ENCODE data around the gene SIX5.

SIX5 gene

DNA sequence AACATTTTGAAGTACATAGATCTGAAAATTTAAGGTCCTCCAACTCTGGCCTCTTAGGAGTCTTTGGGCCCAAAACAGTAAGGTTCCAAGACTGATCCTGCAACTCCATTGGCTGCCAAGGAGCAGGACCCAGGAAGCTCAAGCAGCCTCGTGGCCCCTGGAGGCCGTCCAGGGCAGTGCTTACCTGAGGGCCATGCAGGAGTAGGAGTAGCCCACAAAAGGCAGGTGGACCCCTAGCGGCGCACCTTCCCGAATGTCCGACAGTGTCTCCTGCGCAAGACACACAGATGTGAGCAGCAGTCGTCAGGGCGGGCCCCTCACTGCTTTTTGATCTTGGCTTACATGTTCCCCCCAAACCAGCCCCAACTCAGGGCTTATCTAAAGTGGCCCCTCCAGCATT lies 5.7 kb upstream of the SIX5 start:
- Histone ChIP-seq H3K9me3 (ENCODE audit: control insufficient read depth, low read length) (no peaks in the 10 kb centered on the region), H3K4me1 (ENCODE audit: control insufficient read depth, insufficient read depth, low read length, poor library complexity, severe bottlenecking) (peaks cover 23% of the 10 kb centered on the region), H3K4me3 (ENCODE audit: insufficient read depth, low read depth, low read length, poor library complexity, severe bottlenecking) (no peak overlapping the region), H3K27me3 (replicated peaks; ENCODE audit: control insufficient read depth, insufficient read depth, low read length, poor library complexity, severe bottlenecking) (peaks cover 2% of the 10 kb centered on the region), H3K36me3 (ENCODE audit: control insufficient read depth, insufficient read depth, low read length) (no peaks in the 10 kb centered on the region), H3K27ac (ENCODE audit: insufficient read depth, low read length, poor library complexity, severe bottlenecking) (no peak overlapping the region)
- no peak for DNase-seq

DNA sequence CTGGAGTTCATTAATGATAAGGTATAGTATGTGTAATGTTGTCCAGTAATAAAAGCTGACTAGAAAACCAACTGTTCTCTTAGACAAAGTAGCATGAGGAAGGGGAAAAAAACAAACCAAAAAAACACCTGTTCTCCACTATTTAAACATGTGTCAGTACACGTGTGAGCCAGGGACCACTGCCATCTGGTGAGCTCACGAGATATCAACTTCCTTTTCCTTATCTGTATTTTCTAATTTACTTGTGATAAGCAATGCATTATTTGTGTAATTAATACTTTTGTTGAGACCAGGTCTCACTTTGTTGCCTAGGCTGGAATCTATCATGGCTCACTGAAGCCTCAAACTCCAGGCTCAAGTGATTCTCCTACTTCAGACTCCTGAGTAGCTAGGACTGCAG lies 4.3 kb upstream of the SIX5 start:
- no peaks in the 10 kb centered on the region for H3K9me3 ChIP-seq (ENCODE audit: control insufficient read depth, low read length)
- no peak overlapping the region for H3K27ac ChIP-seq (ENCODE audit: insufficient read depth, low read length, poor library complexity, severe bottlenecking)
- no peak for DNase-seq
- peaks cover 21% of the 10 kb centered on the region for H3K4me1 ChIP-seq (ENCODE audit: control insufficient read depth, insufficient read depth, low read length, poor library complexity, severe bottlenecking)
- H3K27me3 ChIP-seq (replicated peaks; ENCODE audit: control insufficient read depth, insufficient read depth, low read length, poor library complexity, severe bottlenecking): no peaks in the 10 kb centered on the region
- H3K4me3 ChIP-seq (ENCODE audit: insufficient read depth, low read depth, low read length, poor library complexity, severe bottlenecking): no peak overlapping the region
- no peaks in the 10 kb centered on the region for H3K36me3 ChIP-seq (ENCODE audit: control insufficient read depth, insufficient read depth, low read length)

DNA sequence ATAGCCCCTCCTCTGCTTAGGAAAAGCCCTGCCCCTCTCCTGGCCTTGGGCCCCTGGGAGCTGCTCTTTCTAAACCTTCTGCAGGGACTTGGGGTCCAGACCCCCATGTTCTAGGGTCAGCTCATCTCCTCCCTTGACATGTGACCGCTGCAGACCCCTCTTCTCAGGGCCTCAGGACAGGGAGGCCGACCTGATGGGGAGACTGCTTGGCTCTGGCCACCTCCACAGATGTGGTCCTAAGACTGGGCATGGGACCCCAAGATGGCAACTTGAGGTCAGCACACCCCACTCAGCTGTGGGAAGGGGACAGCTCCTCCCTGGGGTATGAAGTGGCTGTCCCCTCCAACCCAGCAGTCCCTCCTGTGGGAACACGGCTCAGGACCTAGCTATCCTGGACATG lies 3.9 kb upstream of the SIX5 start:
- H3K4me3 ChIP-seq (ENCODE audit: insufficient read depth, low read depth, low read length, poor library complexity, severe bottlenecking): no peak overlapping the region
- no peaks in the 10 kb centered on the region for H3K27me3 ChIP-seq (replicated peaks; ENCODE audit: control insufficient read depth, insufficient read depth, low read length, poor library complexity, severe bottlenecking)
- H3K9me3 ChIP-seq (ENCODE audit: control insufficient read depth, low read length): no peaks in the 10 kb centered on the region
- peaks cover 26% of the 10 kb centered on the region for H3K4me1 ChIP-seq (ENCODE audit: control insufficient read depth, insufficient read depth, low read length, poor library complexity, severe bottlenecking)
- no peaks in the 10 kb centered on the region for H3K36me3 ChIP-seq (ENCODE audit: control insufficient read depth, insufficient read depth, low read length)
- H3K27ac ChIP-seq (ENCODE audit: insufficient read depth, low read length, poor library complexity, severe bottlenecking): no peak overlapping the region
- no peak for DNase-seq

DNA sequence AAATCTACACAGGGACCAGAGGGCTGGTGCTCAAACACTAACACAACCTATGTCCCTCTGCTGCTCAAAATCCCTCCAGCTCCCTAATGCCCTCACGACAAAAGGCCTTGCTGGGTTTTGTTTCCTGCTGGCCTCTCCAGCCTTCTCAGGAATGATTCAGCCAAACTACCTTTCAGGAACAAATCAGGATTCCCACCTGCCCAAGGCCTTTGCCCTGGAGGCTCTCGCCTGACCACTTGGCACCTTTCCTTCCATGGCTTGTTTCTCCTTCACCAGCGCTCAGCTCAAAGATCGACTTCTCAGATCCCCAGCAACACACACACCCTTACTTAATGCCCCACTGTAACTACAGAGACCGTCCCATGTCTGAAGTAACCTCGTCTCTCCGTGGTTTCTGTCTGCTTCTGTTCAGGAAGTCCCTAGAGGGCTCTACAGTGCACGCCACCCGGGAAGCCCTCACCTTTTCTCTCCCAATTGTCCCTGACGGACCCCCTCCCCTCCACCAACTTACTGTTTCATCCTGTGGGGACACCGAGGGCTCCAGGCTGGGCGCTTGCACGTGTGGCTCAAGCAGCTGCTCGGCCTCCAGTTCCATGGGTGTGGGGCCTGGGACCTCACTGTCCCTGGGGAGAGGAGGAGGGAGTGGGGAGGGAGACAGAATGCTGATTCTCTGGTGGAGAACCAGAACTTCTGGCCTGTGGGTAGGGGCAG lies 3.2 kb upstream of the SIX5 start:
- H3K27me3 ChIP-seq (replicated peaks; ENCODE audit: control insufficient read depth, insufficient read depth, low read length, poor library complexity, severe bottlenecking): peaks cover under 1% of the 10 kb centered on the region
- no peaks in the 10 kb centered on the region for H3K9me3 ChIP-seq (ENCODE audit: control insufficient read depth, low read length)
- H3K4me3 ChIP-seq (ENCODE audit: insufficient read depth, low read depth, low read length, poor library complexity, severe bottlenecking): no peak overlapping the region
- no peaks in the 10 kb centered on the region for H3K36me3 ChIP-seq (ENCODE audit: control insufficient read depth, insufficient read depth, low read length)
- peaks cover 30% of the 10 kb centered on the region for H3K4me1 ChIP-seq (ENCODE audit: control insufficient read depth, insufficient read depth, low read length, poor library complexity, severe bottlenecking)
- H3K27ac ChIP-seq (ENCODE audit: insufficient read depth, low read length, poor library complexity, severe bottlenecking): no peak overlapping the region
- DNase-seq: no peak

GRCh38 chr19:45771311-45771933 lies 2.4 kb upstream of the SIX5 start:
- Histone ChIP-seq H3K27me3 (replicated peaks; ENCODE audit: control insufficient read depth, insufficient read depth, low read length, poor library complexity, severe bottlenecking) (peaks cover 9% of the 10 kb centered on the region), H3K4me1 (ENCODE audit: control insufficient read depth, insufficient read depth, low read length, poor library complexity, severe bottlenecking) (peaks cover 30% of the 10 kb centered on the region), H3K36me3 (ENCODE audit: control insufficient read depth, insufficient read depth, low read length) (no peaks in the 10 kb centered on the region), H3K4me3 (ENCODE audit: insufficient read depth, low read depth, low read length, poor library complexity, severe bottlenecking) (no peak overlapping the region), H3K9me3 (ENCODE audit: control insufficient read depth, low read length) (no peaks in the 10 kb centered on the region), H3K27ac (ENCODE audit: insufficient read depth, low read length, poor library complexity, severe bottlenecking) (no peak overlapping the region)
- DNase-seq: no peak

- H3K9me3 ChIP-seq (ENCODE audit: control insufficient read depth, low read length): no peaks in the 10 kb centered on the region
- peak; percentile 80 to 83 (median 81) for DNase-seq
- H3K4me1 ChIP-seq (ENCODE audit: control insufficient read depth, insufficient read depth, low read length, poor library complexity, severe bottlenecking): peaks cover 30% of the 10 kb centered on the region
- H3K27me3 ChIP-seq (replicated peaks; ENCODE audit: control insufficient read depth, insufficient read depth, low read length, poor library complexity, severe bottlenecking): peaks cover 16% of the 10 kb centered on the region
- H3K27ac ChIP-seq (ENCODE audit: insufficient read depth, low read length, poor library complexity, severe bottlenecking): peak overlapping the region; percentile 56
- no peaks in the 10 kb centered on the region for H3K36me3 ChIP-seq (ENCODE audit: control insufficient read depth, insufficient read depth, low read length)
- peak overlapping the region; percentile 68 for H3K4me3 ChIP-seq (ENCODE audit: insufficient read depth, low read depth, low read length, poor library complexity, severe bottlenecking)
Observed at GRCh38 chr19:45770192-45771101, 1.4 kb upstream of the SIX5 start.

- no peaks in the 10 kb centered on the region for H3K36me3 ChIP-seq (ENCODE audit: control insufficient read depth, insufficient read depth, low read length)
- H3K4me3 ChIP-seq (ENCODE audit: insufficient read depth, low read depth, low read length, poor library complexity, severe bottlenecking): peak overlapping the region; percentile 68
- H3K9me3 ChIP-seq (ENCODE audit: control insufficient read depth, low read length): no peaks in the 10 kb centered on the region
- peak in 2 of 3 donors; percentile 52 to 57 for DNase-seq
- peaks cover 30% of the 10 kb centered on the region for H3K4me1 ChIP-seq (ENCODE audit: control insufficient read depth, insufficient read depth, low read length, poor library complexity, severe bottlenecking)
- peak overlapping the region; percentile 56 for H3K27ac ChIP-seq (ENCODE audit: insufficient read depth, low read length, poor library complexity, severe bottlenecking)
- peaks cover 16% of the 10 kb centered on the region for H3K27me3 ChIP-seq (replicated peaks; ENCODE audit: control insufficient read depth, insufficient read depth, low read length, poor library complexity, severe bottlenecking)
Observed at GRCh38 chr19:45769821-45770191, 754 bp upstream of the SIX5 start.

DNA sequence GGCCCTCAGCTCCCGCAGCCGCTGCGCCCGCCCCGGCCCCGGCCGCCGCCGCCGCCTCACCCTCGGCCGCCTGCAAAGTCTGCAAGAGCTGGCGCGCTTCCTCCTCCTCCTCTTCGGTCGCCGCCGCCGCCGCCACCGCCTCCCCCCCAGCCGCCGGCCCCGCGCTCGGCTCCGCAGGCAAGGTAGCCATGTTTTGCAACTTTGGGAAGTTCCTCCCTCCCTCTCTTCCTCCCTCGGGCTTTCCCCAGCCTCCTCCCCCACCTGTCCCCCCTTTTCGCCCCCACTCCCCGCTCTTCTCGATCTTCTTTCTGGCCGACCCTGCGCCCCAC lies 433 bp downstream of the SIX5 start:
- peaks cover 30% of the 10 kb centered on the region for H3K4me1 ChIP-seq (ENCODE audit: control insufficient read depth, insufficient read depth, low read length, poor library complexity, severe bottlenecking)
- DNase-seq: peak in 2 of 3 donors; percentile 27 to 29
- H3K27me3 ChIP-seq (replicated peaks; ENCODE audit: control insufficient read depth, insufficient read depth, low read length, poor library complexity, severe bottlenecking): peaks cover 20% of the 10 kb centered on the region
- H3K4me3 ChIP-seq (ENCODE audit: insufficient read depth, low read depth, low read length, poor library complexity, severe bottlenecking): peak overlapping the region; percentile 68
- peak overlapping the region; percentile 25 for H3K27ac ChIP-seq (ENCODE audit: insufficient read depth, low read length, poor library complexity, severe bottlenecking)
- H3K9me3 ChIP-seq (ENCODE audit: control insufficient read depth, low read length): no peaks in the 10 kb centered on the region
- H3K36me3 ChIP-seq (ENCODE audit: control insufficient read depth, insufficient read depth, low read length): no peaks in the 10 kb centered on the region

- H3K4me1 ChIP-seq (ENCODE audit: control insufficient read depth, insufficient read depth, low read length, poor library complexity, severe bottlenecking): peaks cover 30% of the 10 kb centered on the region
- H3K27me3 ChIP-seq (replicated peaks; ENCODE audit: control insufficient read depth, insufficient read depth, low read length, poor library complexity, severe bottlenecking): peaks cover 20% of the 10 kb centered on the region
- H3K36me3 ChIP-seq (ENCODE audit: control insufficient read depth, insufficient read depth, low read length): no peaks in the 10 kb centered on the region
- no peaks in the 10 kb centered on the region for H3K9me3 ChIP-seq (ENCODE audit: control insufficient read depth, low read length)
- DNase-seq: no peak
- no peak overlapping the region for H3K27ac ChIP-seq (ENCODE audit: insufficient read depth, low read length, poor library complexity, severe bottlenecking)
- peak overlapping the region; percentile 50 for H3K4me3 ChIP-seq (ENCODE audit: insufficient read depth, low read depth, low read length, poor library complexity, severe bottlenecking)
Observed at GRCh38 chr19:45767881-45768654, 984 bp downstream of the SIX5 start.
